Activated T-cell treated with anti-CD3 and anti-CD28 coated beads, Interleukin-2, amount 50 U/mL, for 24 hours (primary cell): ENCODE results near the gene FGL2.
"Not testable (repeated sequence)": the region's sequence is repeated elsewhere in the genome, so short reads cannot be mapped to it uniquely, and the experiment has no call there.

Source experiments
- DNase-seq: peaks from one replicate; pipeline ENCODE4 v3.0.0-alpha.2; 2020
- H3K27ac Mint-ChIP-seq: 2 replicates; pipeline ENCODE4 v1.8.0; 2020; ENCODE audit warnings: mild to moderate bottlenecking, mixed read lengths
- H3K27me3 Mint-ChIP-seq: 2 replicates; pipeline ENCODE4 v1.8.0; 2020; ENCODE audit warnings: mixed read lengths
- H3K36me3 Mint-ChIP-seq: 2 replicates; pipeline ENCODE4 v1.8.0; 2020; ENCODE audit warnings: low read depth, mixed read lengths
- H3K4me1 Mint-ChIP-seq: 2 replicates; pipeline ENCODE4 v1.8.0; 2020; ENCODE audit warnings: low read depth, mixed read lengths
- H3K4me3 Mint-ChIP-seq: 2 replicates; pipeline ENCODE4 v1.8.0; 2020; ENCODE audit warnings: mild to moderate bottlenecking, moderate library complexity, mixed read lengths
- H3K9me3 Mint-ChIP-seq: 2 replicates; pipeline ENCODE4 v1.8.0; 2020; ENCODE audit warnings: mixed read lengths

Gene FGL2

DNA sequence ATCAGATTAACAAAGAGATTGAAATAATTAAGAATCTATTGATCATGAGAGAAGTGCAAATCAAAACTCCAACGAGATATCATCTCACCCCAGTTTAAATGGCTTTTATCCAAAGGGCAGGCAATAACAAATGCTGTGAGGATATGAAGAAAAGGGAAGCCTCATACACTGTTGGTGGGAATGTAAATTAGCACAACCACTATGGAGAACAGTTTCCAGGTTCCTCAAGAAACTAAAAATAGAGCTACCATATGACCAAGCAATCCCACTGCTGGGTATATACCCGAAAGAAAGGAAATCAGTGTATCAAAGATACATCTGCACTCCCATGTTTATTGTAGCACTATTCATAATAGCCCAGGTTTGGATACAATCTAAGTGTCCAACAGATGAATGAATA is 13.8 kb downstream of the FGL2 start:
- no peak for DNase-seq
- Mint-ChIP-seq H3K4me3 (no peak overlapping the region), H3K4me1 (no peaks in the 10 kb centered on the region), H3K27me3 (no peaks in the 10 kb centered on the region), H3K27ac (no peak overlapping the region), H3K9me3 (no peaks in the 10 kb centered on the region), H3K36me3 (no peaks in the 10 kb centered on the region)

- H3K27me3 Mint-ChIP-seq = no peaks in the 10 kb centered on the region
- no peaks in the 10 kb centered on the region for H3K9me3 Mint-ChIP-seq
- no peak for DNase-seq
- no peaks in the 10 kb centered on the region for H3K36me3 Mint-ChIP-seq
- H3K4me1 Mint-ChIP-seq = no peaks in the 10 kb centered on the region
- no peak overlapping the region for H3K4me3 Mint-ChIP-seq
- H3K27ac Mint-ChIP-seq = no peak overlapping the region
Observed at GRCh38 chr7:77184990-77185389, 14.6 kb downstream of the FGL2 start.

DNA sequence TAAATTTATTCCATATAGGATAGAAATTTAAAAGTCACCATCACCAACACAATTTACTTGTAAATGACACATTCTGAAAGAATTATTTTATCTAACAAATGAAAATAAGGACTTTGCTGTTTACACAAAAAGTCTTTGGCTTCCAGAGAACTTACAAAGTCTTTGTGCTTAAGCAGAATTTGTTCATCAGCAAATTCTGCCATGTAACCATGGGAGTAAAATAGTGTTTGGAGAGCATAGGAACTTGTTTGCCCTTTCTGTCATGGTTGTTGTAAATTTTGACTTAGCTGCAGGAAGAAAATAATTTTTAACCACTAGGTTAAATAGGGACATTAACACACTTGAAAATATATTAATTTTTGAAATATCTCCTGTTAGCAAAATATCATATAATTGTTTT is 15.2 kb downstream of the FGL2 start:
- no peaks in the 10 kb centered on the region for H3K4me1 Mint-ChIP-seq
- no peak overlapping the region for H3K4me3 Mint-ChIP-seq
- no peaks in the 10 kb centered on the region for H3K9me3 Mint-ChIP-seq
- H3K27ac Mint-ChIP-seq = no peak overlapping the region
- DNase-seq = no peak
- H3K36me3 Mint-ChIP-seq = no peaks in the 10 kb centered on the region
- H3K27me3 Mint-ChIP-seq = no peaks in the 10 kb centered on the region

GRCh38 chr7:77182261-77182660 is 17.4 kb downstream of the FGL2 start:
- no peak for DNase-seq
- Mint-ChIP-seq H3K4me3 (no peak overlapping the region), H3K27ac (no peak overlapping the region), H3K27me3 (no peaks in the 10 kb centered on the region), H3K4me1 (no peaks in the 10 kb centered on the region), H3K9me3 (no peaks in the 10 kb centered on the region), H3K36me3 (no peaks in the 10 kb centered on the region)

DNA sequence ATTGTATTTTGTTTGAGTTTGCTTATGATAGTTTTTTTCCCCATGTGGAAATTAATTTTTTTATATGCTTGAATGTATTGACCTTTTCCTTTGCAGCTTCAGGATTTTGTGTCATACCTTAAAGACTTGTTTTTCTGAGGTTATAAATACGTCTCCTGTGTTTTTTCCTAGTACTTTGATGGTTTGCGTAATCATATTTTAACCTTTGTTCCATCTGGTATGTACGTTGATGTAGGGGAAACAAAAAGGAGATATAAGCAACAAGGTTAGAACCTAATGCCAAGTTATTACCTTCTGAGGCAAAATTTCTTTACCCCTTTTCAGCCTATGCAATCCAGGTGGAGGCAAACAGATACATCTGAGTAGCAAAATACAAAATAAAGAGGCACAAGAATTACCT is 17.9 kb downstream of the FGL2 start:
- no peaks in the 10 kb centered on the region for H3K27me3 Mint-ChIP-seq
- H3K4me1 Mint-ChIP-seq = no peaks in the 10 kb centered on the region
- no peak overlapping the region for H3K27ac Mint-ChIP-seq
- no peaks in the 10 kb centered on the region for H3K36me3 Mint-ChIP-seq
- no peak overlapping the region for H3K4me3 Mint-ChIP-seq
- DNase-seq = no peak
- no peaks in the 10 kb centered on the region for H3K9me3 Mint-ChIP-seq

DNA sequence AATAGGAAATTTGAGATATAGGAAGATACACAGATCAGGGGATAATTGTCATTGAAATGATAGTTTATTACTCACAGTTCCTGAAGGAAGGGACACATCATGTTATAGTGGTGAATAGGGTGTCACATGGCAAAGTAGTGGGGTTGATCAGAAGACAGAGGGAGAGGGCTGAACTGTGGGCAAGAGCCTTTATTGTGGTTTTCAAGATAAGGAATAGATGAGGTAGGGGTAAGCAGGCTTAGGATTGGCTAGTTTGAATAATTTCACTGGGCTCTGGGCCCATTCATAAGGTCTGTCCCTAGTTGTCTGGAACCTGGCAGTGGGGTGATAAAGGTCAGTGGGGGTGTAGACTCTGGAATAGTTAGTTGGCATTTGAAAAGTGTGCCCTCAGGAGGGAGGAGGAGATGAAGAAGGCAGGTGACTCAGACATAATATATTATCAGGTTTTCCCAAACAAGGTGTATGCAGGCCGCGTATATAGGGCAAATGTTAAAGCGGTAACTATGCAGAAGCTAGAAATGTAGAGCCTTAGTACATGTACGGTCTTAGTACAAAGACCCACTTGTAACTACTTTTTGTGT is 18.5 kb downstream of the FGL2 start:
- Mint-ChIP-seq H3K27me3 (no peaks in the 10 kb centered on the region), H3K36me3 (no peaks in the 10 kb centered on the region), H3K4me1 (no peaks in the 10 kb centered on the region), H3K4me3 (no peak overlapping the region), H3K27ac (no peak overlapping the region), H3K9me3 (no peaks in the 10 kb centered on the region)
- no peak for DNase-seq

- DNase-seq, H3K27ac Mint-ChIP-seq, H3K4me3 Mint-ChIP-seq, H3K4me1 Mint-ChIP-seq, H3K27me3 Mint-ChIP-seq, H3K36me3 Mint-ChIP-seq, H3K9me3 Mint-ChIP-seq: not testable (repeated sequence)
Observed at GRCh38 chr7:77178024-77178423, 21.6 kb downstream of the FGL2 start.

- not testable (repeated sequence) for H3K36me3 Mint-ChIP-seq, DNase-seq, H3K4me1 Mint-ChIP-seq
Observed at GRCh38 chr7:77177321-77177904, 22.2 kb downstream of the FGL2 start.

DNA sequence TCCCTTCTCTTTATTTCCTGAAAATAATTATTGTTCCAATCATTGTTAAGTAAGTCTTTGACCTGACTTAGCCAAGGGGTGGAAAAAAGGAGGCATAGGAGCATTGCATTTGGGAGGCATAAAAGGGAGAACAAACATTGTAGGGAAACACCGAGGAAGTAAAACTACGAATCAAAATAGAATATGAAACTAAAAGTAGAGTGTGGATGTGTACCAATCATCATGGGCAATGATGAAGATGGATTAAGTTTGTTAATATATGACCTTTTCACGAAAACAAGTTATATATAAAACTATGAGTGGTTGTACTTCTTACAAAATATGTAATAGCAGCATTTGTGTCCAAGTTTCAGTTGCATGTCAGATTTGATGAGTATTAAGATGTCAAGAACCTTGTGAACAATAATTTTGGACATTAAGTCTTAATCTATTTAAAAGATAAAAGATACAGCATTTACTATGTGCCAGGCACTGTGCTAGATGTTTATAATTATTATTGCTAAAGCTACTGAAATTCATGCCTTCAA is 24.3 kb downstream of the FGL2 start:
- H3K4me1 Mint-ChIP-seq = not testable (repeated sequence)

More at GRCh38 chr7:77177321-77177904, 22.2 kb downstream of the FGL2 start:
- H3K27me3 Mint-ChIP-seq, H3K27ac Mint-ChIP-seq, H3K4me3 Mint-ChIP-seq, H3K9me3 Mint-ChIP-seq: not testable (repeated sequence)

GRCh38 chr7:77174418-77174817 is 25.2 kb downstream of the FGL2 start:
- not testable (repeated sequence) for H3K4me1 Mint-ChIP-seq, H3K9me3 Mint-ChIP-seq, H3K36me3 Mint-ChIP-seq, H3K27ac Mint-ChIP-seq, H3K4me3 Mint-ChIP-seq, DNase-seq, H3K27me3 Mint-ChIP-seq

More for the DNA sequence above, 24.3 kb downstream of the FGL2 start:
- H3K27ac Mint-ChIP-seq, H3K36me3 Mint-ChIP-seq, H3K9me3 Mint-ChIP-seq, H3K4me3 Mint-ChIP-seq, DNase-seq, H3K27me3 Mint-ChIP-seq: not testable (repeated sequence)

DNA sequence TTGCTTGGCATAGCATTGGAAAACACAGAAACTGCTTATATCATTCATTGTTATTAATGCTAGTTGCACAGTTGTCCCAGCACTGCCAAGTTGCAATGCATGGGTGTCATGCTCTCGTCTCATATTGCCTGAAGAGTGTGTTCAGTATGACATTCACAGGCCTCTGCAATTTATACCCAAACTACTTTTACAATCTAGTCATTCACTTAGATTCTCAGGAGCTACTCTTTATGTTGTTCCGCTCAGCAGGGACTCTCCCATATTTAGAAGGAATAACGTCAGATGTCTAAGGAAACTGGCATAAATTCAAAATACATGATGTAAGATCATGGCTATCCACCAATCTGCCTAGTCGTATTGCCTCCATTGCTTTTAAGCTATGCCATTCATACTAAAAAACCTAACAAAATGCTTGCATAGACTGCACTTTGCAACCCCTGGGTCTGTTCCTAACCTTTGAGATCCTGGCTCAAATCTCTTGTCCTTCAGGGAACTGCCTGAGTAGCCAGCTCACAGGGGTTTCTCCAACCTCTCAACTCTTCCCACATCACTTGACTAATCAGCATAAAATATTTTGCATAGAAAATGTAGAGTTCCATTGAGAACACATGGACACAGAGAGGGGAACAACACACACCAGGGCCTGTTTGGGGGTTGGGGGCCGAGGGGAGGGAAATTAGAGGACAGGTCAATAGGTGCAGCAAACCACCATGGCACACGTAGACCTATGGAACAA is 27.0 kb downstream of the FGL2 start:
- not testable (repeated sequence) for H3K4me3 Mint-ChIP-seq, H3K27ac Mint-ChIP-seq, DNase-seq, H3K36me3 Mint-ChIP-seq, H3K9me3 Mint-ChIP-seq, H3K27me3 Mint-ChIP-seq, H3K4me1 Mint-ChIP-seq

DNA sequence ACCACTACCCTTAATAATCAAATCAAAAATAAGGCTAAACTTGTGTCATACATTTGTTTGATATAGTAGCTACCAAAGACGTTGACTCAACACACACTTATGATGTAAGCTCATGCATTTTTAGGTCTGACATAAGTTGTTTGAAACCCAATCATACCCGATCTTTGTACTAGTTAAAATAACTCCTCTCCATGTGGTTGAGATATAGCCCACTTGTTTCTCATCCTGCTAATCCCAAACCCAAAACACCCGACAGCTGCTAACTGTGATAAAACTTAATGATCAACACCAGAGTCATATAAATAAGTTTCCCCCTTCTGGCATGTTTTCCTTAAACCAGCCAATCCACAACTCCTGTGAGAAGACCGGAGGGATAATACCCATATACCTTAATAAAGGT is 28.5 kb downstream of the FGL2 start:
- not testable (repeated sequence) for H3K36me3 Mint-ChIP-seq, H3K4me1 Mint-ChIP-seq, DNase-seq, H3K27ac Mint-ChIP-seq, H3K27me3 Mint-ChIP-seq, H3K4me3 Mint-ChIP-seq, H3K9me3 Mint-ChIP-seq

DNA sequence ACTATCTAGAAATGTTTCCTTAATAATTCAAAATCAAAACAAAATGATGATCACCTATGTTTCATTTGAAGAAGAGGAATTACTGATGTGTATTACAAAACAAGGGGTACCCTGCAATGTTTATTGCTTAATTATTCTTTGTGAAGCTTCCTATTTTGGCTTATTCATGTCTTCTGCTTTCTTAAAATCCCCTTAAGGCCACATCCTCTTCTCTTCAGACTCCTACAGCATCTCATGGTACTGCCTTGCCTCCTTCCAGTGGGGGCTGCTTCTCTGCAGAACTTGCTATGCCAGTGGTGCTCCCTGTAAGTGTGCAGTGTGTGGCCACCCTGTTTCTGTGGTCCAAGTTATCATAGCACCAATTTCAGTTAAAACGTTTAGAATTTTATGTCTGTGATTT is 42.2 kb downstream of the FGL2 start:
- Mint-ChIP-seq H3K4me3 (no peak overlapping the region), H3K4me1 (peaks cover 20% of the 10 kb centered on the region), H3K36me3 (no peaks in the 10 kb centered on the region), H3K27me3 (no peaks in the 10 kb centered on the region), H3K9me3 (no peaks in the 10 kb centered on the region), H3K27ac (peak overlapping the region; percentile 73)
- no peak for DNase-seq

- H3K9me3 Mint-ChIP-seq, DNase-seq, H3K36me3 Mint-ChIP-seq, H3K27ac Mint-ChIP-seq, H3K27me3 Mint-ChIP-seq, H3K4me3 Mint-ChIP-seq: not testable (repeated sequence)
- H3K4me1 Mint-ChIP-seq = peaks cover 20% of the 10 kb centered on the region
Observed at GRCh38 chr7:77157034-77157433, 42.6 kb downstream of the FGL2 start.

GRCh38 chr7:77155601-77156377 is 43.8 kb downstream of the FGL2 start:
- DNase-seq, H3K4me3 Mint-ChIP-seq, H3K36me3 Mint-ChIP-seq, H3K27me3 Mint-ChIP-seq, H3K9me3 Mint-ChIP-seq: not testable (repeated sequence)
- Mint-ChIP-seq H3K27ac (peak overlapping the region; percentile 71), H3K4me1 (peaks cover 20% of the 10 kb centered on the region)
